ENCODE results near the gene PLVAP. TPM values are rescaled to one million over a fixed set of nuclear protein-coding genes. Genes with fewer than 3 reads are reported as not detected.

The PLVAP gene
- total RNA-seq, 2 experiments from 2014 or later: not detected

DNA sequence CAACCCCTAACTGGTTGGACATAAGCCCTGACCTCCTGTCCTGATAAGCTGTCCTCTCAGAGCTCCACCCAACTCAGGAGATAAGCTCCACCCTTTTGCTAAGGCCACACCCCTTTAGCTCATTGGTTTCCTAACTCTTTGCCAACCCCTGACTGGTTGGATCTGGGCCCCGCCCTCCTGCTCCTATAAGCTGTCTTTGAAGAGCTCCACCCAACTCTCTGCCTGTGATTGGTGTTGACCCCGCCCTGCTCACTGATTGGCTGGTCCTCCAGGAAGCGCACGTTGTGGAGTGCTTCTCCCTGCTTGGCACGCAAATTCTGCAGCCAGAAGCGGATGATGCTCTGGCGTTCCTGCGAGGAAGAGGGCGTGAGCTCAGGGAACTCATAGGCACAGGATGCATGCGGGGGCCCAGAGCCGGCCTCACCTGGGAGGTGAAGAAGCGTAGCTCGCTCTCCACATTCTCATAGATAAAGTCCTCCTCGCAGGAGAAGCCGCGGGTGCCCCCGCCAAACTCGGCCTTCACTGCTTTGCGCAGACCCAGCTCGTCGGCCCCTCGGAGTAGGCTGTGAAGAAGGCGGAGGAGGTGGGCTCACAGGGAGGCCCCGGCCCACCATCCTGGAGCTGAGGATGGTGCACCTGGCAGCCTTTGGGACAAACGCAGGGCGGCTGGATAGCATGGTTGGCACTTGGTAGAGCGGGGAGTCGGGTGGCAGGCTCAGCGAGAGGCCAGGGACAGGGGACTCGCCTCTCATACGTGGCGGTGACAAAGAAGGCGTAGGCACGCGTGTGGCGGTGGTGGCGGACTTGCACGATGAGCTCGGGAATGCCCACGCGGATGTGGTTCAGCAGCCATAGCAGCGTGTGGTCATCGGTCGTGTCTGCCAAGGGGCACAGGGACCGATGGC, 44.2 kb downstream of the PLVAP start:
- peaks cover 45% of the 10 kb centered on the region for H3K4me1 Mint-ChIP-seq (ENCODE audit: low read depth)
- Histone ChIP-seq H3K27me3 (ENCODE audit: control insufficient read depth in 1 of 2, insufficient read depth in 2 of 2, low read length in 2 of 2) (no peaks in the 10 kb centered on the region), H3K9me3 (ENCODE audit: control insufficient read depth in 1 of 2, insufficient read depth in 1 of 2, low read length in 2 of 2) (no peaks in the 10 kb centered on the region), H3K4me3 (ENCODE audit: low read length) (no peak overlapping the region), H3K27ac (ENCODE audit: low read depth in 1 of 2, low read length in 2 of 2) (no peak overlapping the region), H3K36me3 (ENCODE audit: insufficient read depth, low read length) (peaks cover 2% of the 10 kb centered on the region), H3K4me1 (ENCODE audit: insufficient read depth, low read length) (peaks cover 64% of the 10 kb centered on the region)
- H3K27me3 Mint-ChIP-seq: no peaks in the 10 kb centered on the region
- CTCF ChIA-PET: interaction anchor here (1.0 to 1.9 kb wide), 3 partner anchors 28 to 56 kb away, joined by 3 to 11 read pairs (median 3); partner anchors contain the start of gene MRPL34
- H3K27ac Mint-ChIP-seq: no peak overlapping the region
- ATAC-seq (ENCODE audit: poor library complexity) (no peak), DNase-seq (peak in 6 of 14 experiments; percentile 20 to 77 (median 26))
- H3K9me3 Mint-ChIP-seq: no peaks in the 10 kb centered on the region
- peak overlapping the region; percentile 74 for H3K4me3 Mint-ChIP-seq
- intact Hi-C loops (cut with DNase I, micrococcal nuclease): no loop called here
- TF ChIP-seq, protein P1, sequence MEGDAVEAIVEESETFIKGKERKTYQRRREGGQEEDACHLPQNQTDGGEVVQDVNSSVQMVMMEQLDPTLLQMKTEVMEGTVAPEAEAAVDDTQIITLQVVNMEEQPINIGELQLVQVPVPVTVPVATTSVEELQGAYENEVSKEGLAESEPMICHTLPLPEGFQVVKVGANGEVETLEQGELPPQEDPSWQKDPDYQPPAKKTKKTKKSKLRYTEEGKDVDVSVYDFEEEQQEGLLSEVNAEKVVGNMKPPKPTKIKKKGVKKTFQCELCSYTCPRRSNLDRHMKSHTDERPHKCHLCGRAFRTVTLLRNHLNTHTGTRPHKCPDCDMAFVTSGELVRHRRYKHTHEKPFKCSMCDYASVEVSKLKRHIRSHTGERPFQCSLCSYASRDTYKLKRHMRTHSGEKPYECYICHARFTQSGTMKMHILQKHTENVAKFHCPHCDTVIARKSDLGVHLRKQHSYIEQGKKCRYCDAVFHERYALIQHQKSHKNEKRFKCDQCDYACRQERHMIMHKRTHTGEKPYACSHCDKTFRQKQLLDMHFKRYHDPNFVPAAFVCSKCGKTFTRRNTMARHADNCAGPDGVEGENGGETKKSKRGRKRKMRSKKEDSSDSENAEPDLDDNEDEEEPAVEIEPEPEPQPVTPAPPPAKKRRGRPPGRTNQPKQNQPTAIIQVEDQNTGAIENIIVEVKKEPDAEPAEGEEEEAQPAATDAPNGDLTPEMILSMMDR (IDR thresholded peaks at IDR 0.05): no peak
- H3K36me3 Mint-ChIP-seq (ENCODE audit: low read depth): peaks cover 16% of the 10 kb centered on the region
- POLR2A ChIA-PET: interaction anchor here (0.9 to 4.0 kb wide), 8 partner anchors 11 to 117 kb away, joined by 5 to 31 read pairs (median 9); partner anchors contain the start of genes ABHD8, BABAM1, DDA1 and MRPL34

DNA sequence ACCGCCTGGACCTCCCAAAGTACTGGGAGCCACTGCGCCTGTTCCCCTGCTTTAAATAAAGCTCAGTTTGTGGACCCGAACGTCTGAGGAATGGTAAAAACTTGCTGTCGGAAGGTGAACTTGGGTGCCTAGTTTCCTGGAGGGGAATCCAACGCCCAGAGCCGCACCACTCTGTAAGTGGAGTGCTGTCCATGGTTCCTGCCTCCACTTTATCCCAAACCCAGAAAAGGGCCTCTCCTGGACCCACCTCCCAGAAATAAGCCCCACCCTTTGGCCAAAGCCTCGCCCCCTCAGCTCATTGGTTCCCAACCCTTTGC, 44.8 kb downstream of the PLVAP start:
- DNase-seq (no peak), ATAC-seq (ENCODE audit: poor library complexity) (no peak)
- POLR2A ChIA-PET: interaction anchor here (1.5 to 4.0 kb wide), 4 partner anchors 11 to 40 kb away, joined by 5 to 27 read pairs (median 9); partner anchors contain the start of genes DDA1 and MRPL34
- no peak overlapping the region for H3K4me3 ChIP-seq (ENCODE audit: low read length)
- TF ChIP-seq, protein P1 (IDR thresholded peaks at IDR 0.05): no peak
- H3K27me3 Mint-ChIP-seq: no peaks in the 10 kb centered on the region
- H3K4me1 ChIP-seq (ENCODE audit: insufficient read depth, low read length): peaks cover 63% of the 10 kb centered on the region
- H3K4me1 Mint-ChIP-seq (ENCODE audit: low read depth): peaks cover 43% of the 10 kb centered on the region
- H3K36me3 Mint-ChIP-seq (ENCODE audit: low read depth): peaks cover 13% of the 10 kb centered on the region
- H3K27me3 ChIP-seq (ENCODE audit: control insufficient read depth in 1 of 2, insufficient read depth in 2 of 2, low read length in 2 of 2): no peaks in the 10 kb centered on the region
- no peak overlapping the region for H3K27ac Mint-ChIP-seq
- H3K36me3 ChIP-seq (ENCODE audit: insufficient read depth, low read length): peaks cover 2% of the 10 kb centered on the region
- H3K4me3 Mint-ChIP-seq: peak overlapping the region; percentile 74
- no peaks in the 10 kb centered on the region for H3K9me3 ChIP-seq (ENCODE audit: control insufficient read depth in 1 of 2, insufficient read depth in 1 of 2, low read length in 2 of 2)
- H3K9me3 Mint-ChIP-seq: no peaks in the 10 kb centered on the region
- CTCF ChIA-PET: interaction anchor here (1.1 to 1.9 kb wide), 3 partner anchors 27 to 54 kb away, joined by 3 to 11 read pairs (median 5); partner anchors contain the start of gene MRPL34
- no peak overlapping the region for H3K27ac ChIP-seq (ENCODE audit: low read depth in 1 of 2, low read length in 2 of 2)
- intact Hi-C loops (cut with DNase I, micrococcal nuclease): no loop called here

DNA sequence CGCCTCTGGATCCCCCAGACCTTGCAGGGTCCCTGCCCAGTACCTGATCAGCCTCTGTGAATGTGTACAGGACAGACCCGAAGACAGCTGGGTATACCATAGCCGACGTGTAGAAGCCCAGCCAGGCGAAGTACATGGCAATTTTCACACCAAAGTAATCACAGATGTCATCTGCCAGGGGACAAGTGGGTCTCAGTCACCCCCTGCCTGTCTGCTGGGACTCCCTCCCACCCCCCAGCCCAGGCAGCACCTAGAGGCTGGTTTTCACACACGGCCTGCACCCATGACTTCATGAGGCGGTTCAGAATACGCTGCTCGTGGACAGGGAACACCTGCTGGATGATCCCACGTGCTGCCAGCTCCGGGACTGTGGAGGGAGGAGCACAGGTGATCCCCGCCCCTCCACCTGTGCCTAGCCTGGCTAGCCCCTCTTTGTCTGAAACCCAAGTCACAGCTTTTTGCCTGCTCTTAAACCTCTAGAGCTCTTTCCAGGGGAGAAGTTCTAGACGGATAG, 46.0 kb downstream of the PLVAP start:
- intact Hi-C loops (cut with DNase I, micrococcal nuclease): no loop called here
- DNase-seq (peak in 1 of 14 experiments; percentile 23), ATAC-seq (ENCODE audit: poor library complexity) (no peak)
- POLR2A ChIA-PET: interaction anchor here (3.5 kb wide), 1 partner anchor 21 kb away, joined by 29 read pairs; the partner anchor contains the start of gene DDA1
- H3K27ac Mint-ChIP-seq: peak overlapping the region; percentile 14
- H3K36me3 Mint-ChIP-seq (ENCODE audit: low read depth): peaks cover 9% of the 10 kb centered on the region
- no peaks in the 10 kb centered on the region for H3K27me3 Mint-ChIP-seq
- Histone ChIP-seq H3K9me3 (ENCODE audit: control insufficient read depth in 1 of 2, insufficient read depth in 1 of 2, low read length in 2 of 2) (no peaks in the 10 kb centered on the region), H3K27me3 (ENCODE audit: control insufficient read depth in 1 of 2, insufficient read depth in 2 of 2, low read length in 2 of 2) (no peaks in the 10 kb centered on the region), H3K4me3 (ENCODE audit: low read length) (no peak overlapping the region), H3K4me1 (ENCODE audit: insufficient read depth, low read length) (peaks cover 56% of the 10 kb centered on the region), H3K27ac (ENCODE audit: low read depth in 1 of 2, low read length in 2 of 2) (no peak overlapping the region), H3K36me3 (ENCODE audit: insufficient read depth, low read length) (peaks cover 2% of the 10 kb centered on the region)
- TF ChIP-seq, protein P1 (IDR thresholded peaks at IDR 0.05): no peak
- CTCF ChIA-PET: interaction anchor here (1.4 kb wide), 1 partner anchor 38 kb away, joined by 5 read pairs; no protein-coding TSS in a partner anchor
- no peaks in the 10 kb centered on the region for H3K9me3 Mint-ChIP-seq
- H3K4me3 Mint-ChIP-seq: peak overlapping the region; percentile 73
- peaks cover 33% of the 10 kb centered on the region for H3K4me1 Mint-ChIP-seq (ENCODE audit: low read depth)
